Stimulated activated naive CD4-positive, alpha-beta T cell (primary cell): ENCODE results near the gene IL36RN.

Experiments
- DNase-seq, 6 experiments: peaks; one replicate each; lab custom pipeline; 2025; lab: John Stamatoyannopoulos, UW

The IL36RN gene

GRCh38 chr2:113102133-113102532 is 43.1 kb downstream of the IL36RN start:
- DNase-seq = no peak

- no peak for DNase-seq
Measured at GRCh38 chr2:113103277-113103676, 44.3 kb downstream of the IL36RN start.

GRCh38 chr2:113104054-113104611 is 45.1 kb downstream of the IL36RN start:
- DNase-seq = no peak

GRCh38 chr2:113105047-113105785 is 46.2 kb downstream of the IL36RN start:
- no peak for DNase-seq

GRCh38 chr2:113111121-113111520 is 52.1 kb downstream of the IL36RN start:
- no peak for DNase-seq

GRCh38 chr2:113111823-113112287 is 52.9 kb downstream of the IL36RN start:
- DNase-seq = no peak

GRCh38 chr2:113112441-113112840 is 53.4 kb downstream of the IL36RN start:
- DNase-seq = no peak

GRCh38 chr2:113112871-113113270 is 53.9 kb downstream of the IL36RN start:
- no peak for DNase-seq

GRCh38 chr2:113113807-113114206 is 54.8 kb downstream of the IL36RN start:
- no peak for DNase-seq
